ENCODE data around the gene GANC.
A peak's percentile ranks its signal among the peaks of the same experiment; 100 is the strongest.
"Not testable (repeated sequence)": the region's sequence is repeated elsewhere in the genome, so short reads cannot be mapped to it uniquely, and the experiment has no call there.

The GANC gene, protein sequence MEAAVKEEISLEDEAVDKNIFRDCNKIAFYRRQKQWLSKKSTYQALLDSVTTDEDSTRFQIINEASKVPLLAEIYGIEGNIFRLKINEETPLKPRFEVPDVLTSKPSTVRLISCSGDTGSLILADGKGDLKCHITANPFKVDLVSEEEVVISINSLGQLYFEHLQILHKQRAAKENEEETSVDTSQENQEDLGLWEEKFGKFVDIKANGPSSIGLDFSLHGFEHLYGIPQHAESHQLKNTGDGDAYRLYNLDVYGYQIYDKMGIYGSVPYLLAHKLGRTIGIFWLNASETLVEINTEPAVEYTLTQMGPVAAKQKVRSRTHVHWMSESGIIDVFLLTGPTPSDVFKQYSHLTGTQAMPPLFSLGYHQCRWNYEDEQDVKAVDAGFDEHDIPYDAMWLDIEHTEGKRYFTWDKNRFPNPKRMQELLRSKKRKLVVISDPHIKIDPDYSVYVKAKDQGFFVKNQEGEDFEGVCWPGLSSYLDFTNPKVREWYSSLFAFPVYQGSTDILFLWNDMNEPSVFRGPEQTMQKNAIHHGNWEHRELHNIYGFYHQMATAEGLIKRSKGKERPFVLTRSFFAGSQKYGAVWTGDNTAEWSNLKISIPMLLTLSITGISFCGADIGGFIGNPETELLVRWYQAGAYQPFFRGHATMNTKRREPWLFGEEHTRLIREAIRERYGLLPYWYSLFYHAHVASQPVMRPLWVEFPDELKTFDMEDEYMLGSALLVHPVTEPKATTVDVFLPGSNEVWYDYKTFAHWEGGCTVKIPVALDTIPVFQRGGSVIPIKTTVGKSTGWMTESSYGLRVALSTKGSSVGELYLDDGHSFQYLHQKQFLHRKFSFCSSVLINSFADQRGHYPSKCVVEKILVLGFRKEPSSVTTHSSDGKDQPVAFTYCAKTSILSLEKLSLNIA (N-terminal part only)

DNA sequence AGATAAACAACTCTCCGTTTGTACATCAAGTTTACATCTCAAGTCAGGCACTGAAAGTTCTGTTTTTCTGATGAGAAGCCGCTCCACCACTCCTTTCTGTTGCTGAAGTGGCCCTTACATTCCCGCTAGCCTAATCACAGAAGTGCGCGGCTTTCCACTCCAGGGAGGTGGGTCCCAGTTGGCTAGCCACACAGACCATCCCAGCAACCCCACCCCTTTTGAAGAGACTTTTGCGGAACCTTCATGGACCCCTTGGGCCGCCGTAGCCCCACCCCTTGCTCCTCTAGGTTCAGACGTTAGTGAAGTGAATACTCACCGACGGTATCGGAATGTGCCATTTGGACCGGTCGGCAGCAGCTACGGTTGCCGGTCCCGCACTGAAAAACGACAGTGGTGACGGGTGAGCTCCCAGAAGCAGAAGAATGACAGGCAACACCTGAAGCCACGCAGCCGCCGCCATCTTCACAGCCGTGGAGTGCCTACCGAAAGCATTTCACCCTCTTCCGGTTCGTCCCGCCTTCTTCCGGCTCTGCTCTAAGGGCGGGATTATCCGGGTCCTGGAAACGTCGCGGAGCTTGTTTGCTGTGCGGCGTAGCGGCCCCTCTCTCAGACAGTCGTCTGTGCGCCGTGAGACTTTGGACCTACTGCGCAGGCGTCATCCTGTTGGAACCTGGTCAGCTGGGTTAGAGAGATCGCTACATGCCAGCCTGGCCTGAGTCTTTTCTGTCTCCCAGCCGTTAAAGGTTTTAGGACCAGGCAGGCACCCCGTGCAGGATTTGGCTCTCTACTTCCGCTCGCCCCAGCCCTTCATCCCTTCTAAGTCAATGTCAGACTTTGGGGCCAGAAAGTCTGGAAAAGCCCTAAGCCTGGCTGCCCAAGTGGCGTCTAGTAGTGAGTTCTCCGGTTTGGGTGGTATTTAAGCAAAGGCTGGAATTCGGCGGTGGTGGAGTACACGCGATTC is at the start of gene GANC, which contains the start of gene TMEM87A:
TSS of gene GANC (plus strand) at position 263 of the 961 bp plus-strand sequence. CDS start 1,281 bp downstream, outside the sequence.
TSS of gene TMEM87A (minus strand) at position 495 of the 961 bp plus-strand sequence. CDS start at position 460, 35 bp downstream.
- peak; percentile 99 for DNase-seq

DNA sequence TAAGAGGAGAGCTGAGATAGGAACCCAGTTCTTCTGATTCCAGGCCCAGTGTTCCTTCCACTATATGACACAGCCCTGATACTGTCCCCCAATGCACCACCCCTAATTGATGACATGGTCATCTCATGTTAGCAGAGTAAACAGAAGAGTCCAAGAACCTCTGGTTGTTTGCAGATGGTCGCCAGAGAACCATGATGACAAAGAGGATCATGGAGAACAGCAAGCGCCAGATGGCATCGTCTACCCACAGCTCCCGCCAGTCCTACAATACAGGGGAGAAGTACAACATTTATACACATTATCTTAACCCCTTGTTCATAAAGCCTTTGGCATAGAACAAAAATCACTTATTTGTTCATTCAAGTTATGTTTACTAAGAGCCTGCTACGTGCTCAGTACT is 46.4 kb upstream of the GANC start:
- DNase-seq, result no peak

DNA sequence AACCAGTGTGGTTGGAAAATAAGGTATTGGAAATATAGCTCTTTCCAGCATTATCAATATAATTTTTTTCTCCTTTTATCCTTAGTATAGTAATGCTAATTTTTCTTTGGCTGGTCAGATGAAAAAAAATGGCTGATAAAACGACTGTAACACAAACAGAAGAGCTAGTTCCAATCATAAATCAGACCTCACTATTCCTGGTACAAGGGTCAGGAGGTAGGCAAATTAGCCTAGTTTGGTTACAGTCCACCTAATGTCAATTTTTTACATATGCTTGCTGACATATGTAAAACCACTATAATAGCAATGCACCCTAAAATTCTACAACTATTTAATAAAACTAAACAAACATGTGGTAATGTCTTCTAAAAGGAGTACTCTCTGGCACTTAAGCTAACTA is 45.0 kb upstream of the GANC start:
- DNase-seq, result no peak

DNA sequence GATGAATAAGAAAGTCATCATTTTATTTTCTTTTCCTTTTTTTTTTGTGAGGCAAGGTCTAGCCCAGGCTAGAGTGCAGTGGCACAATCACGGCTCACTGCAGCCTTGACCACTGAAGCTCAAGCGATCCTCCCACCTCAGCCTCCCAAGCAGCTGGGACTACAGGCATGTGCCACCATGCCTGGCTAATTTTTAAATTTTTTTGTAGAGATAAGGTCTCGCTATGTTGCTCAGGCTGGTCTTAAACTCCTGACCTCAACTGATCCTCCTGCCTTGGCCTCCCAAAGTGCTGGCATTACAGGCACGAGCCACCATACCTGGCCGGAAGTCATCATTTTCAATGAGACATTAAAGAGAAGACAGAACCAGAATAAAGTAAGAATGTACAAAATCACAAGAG is 44.0 kb upstream of the GANC start:
- DNase-seq, result not testable (repeated sequence)

DNA sequence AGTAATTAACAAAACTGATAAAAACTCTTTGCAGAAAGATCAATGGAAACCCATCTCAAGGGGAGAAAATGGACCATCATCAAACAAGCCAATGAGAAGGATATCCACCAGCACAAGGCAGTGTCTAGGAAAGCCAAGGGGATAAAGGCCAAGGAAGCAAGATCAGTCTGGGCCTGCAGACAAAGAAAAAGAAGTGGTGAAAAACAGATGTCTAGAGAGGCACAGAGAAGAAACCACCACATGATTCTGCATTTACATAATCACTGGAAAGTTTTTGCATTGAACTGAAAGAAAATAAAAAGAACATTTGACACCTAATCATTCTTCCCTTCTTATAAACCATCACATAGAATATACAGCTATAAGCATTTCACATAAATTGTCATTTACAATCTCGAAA is 41.9 kb upstream of the GANC start:
- DNase-seq, result no peak

DNA sequence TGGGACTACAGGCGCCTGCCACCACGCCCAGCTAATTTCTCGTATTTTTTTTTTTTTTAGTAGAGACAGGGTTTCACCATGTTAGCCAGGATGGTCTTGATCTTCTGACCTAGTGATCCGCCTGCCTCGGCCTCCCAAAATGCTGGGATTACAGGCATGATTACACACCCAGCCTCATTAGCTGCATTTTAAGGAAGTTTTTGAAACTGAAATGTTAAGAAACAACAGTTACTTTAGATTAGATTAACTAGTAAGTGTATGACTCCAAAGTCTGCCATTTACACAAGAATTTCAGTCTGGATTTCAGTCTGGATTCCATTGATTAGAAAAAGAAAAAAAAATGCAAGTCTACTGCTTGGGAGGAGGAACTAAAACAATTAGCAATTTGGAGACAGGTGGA is 40.4 kb upstream of the GANC start:
- no peak for DNase-seq

DNA sequence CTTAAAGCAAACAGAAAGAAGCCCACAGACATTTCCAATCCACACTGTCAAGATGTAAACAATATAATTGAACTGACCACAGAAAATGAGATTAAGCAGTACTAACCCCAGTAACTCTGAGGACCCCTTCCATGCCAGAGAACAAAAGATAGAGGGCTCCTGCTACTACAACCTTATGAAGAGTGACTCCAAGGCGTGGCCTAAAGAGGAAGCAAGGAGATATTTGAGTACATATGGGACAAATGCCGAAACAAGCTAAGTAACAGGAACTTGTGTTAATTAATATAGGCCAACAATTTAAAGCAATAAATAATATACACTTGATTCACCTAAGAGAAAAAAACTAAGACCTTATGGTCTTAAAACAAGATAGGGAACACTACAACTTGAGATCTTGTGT is 39.9 kb upstream of the GANC start:
- DNase-seq, result no peak

DNA sequence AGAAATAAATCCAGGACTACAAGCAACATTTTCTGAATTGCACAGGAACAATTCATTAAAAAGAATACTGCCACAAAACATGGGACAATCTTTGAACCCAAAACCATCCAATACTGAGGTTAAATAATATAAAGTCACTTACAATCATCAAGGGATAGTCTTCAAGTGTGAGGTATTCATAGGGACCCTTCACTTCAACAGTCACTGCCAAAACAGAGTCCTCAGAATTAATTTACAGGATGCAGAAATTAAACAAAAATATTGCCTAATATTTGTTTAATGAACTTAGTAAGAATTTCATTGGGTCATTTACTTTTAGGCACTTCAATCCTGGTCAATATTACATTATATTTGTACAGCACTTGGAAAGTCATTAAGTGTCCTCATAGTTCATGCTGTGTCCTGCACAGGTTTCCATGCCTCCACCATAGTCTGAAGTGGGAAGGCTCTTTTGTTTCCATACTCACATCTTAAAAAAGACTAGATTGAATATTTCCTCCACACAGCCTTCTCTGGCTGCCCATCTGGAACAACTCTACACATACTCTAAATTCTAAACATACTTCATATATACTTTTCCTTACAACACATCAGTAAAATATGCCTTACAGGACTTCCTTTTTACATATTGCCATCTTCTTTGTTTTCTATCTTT is 33.3 kb upstream of the GANC start:
- no peak for DNase-seq

DNA sequence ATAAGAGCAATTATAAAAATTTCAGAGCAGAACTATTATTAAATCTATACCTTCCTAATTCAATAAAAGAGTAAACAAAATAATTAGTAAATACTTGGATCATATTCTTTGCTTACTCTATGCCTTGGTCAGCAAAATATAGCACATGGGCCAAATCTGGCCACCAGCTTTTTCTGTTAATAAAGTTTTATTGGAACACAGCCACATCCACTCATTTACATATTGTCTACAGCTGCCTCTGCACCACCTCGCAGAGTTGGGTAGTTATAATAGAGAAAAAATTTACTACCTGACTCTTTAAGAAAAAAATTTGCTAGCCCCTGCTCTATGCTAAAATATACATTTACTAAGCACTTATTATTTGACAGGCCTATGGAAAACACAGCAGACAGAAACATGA is 32.2 kb upstream of the GANC start:
- DNase-seq, result no peak

DNA sequence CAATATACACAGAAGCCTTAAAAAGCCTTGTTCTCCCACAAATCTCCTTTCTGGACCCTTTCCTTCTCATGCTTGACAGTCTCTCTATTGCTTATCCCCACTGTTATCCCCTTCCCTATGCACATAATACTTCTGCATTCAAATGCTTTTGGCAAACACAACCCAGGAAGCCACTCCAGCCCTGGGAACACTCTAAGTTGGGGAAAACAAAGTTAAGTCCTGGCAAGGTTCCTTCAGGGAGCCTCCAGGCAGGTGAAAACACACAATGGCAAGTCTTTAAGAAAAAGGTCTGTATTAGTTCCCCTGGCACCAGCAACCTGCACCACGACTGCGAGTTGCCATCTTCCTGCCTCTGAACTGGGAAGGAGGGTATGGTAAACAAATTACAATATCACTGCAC is 19.7 kb upstream of the GANC start:
- DNase-seq, result no peak

DNA sequence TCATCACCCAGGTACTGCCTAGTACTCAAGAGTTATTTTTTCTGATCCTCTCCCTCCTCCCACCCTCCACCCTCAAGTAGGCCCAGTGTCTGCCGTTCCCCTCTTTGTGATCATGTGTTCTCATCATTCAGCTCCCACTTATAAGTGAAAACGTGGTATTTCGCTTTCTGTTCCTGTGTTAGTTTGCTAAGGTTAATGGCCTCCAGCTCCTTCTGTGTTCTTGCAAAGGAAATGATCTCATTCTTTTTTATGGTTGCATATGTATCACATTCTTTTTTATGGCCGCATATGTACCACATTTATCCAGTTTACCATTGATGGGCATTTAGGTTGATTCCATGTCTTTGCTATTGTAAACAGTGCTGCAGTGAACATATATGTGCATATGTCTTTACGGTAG is 8.2 kb upstream of the GANC start:
- DNase-seq, result no peak

DNA sequence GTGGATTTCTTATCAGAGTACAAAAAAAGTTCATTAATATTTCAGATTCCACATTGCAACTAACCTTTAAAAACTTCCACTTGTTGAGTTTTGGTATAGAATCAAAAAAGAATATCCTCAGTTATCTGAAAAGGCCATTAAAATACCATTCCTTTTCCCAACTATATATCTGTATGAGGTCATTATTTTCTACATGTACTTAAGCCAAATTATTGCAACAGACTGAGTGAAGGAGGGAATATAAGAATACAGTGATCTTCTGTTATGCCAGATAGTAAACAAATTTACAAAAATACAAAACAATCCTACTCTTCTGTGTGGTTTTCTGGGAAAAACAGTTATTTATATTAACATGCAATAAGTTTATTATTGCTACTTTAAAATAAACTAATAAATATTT is 5.7 kb upstream of the GANC start:
- no peak for DNase-seq

DNA sequence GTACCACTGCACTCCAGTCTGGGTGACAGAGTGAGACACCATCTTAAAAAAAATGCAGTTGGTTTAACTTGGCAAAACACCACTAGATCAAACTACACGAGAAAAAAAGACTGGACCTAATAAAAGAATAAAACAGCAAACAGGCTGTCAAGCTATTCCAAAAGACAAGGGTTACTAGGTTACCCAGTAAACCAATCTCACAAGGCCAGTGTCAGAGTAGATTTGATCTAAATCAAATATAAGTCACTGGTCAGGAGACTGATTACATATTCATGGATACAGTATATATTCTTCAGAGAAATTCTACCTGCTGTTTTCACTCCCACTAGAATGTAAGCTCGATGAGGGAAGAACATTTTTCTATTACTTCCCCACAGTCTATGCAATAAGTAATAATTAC is 2.5 kb upstream of the GANC start:
- DNase-seq, result no peak

DNA sequence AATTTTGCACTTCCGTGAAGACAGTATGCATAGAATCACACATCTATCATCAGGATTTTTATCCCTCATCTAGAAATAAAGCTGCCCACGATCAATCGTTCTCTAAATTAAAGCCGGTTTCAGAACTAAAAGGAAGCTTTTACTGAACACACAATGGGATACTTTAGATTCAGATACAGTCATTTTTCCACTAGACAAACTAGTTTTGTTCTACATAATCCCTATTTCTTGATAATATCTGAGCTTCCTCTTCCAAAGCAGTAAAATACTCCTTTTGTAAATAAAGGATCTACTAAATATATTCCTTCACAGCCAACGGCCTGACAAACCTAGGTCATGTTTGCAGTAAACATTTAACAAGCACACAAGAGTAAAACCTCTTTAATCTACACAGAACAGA is 2.0 kb upstream of the GANC start:
- no peak for DNase-seq

DNA sequence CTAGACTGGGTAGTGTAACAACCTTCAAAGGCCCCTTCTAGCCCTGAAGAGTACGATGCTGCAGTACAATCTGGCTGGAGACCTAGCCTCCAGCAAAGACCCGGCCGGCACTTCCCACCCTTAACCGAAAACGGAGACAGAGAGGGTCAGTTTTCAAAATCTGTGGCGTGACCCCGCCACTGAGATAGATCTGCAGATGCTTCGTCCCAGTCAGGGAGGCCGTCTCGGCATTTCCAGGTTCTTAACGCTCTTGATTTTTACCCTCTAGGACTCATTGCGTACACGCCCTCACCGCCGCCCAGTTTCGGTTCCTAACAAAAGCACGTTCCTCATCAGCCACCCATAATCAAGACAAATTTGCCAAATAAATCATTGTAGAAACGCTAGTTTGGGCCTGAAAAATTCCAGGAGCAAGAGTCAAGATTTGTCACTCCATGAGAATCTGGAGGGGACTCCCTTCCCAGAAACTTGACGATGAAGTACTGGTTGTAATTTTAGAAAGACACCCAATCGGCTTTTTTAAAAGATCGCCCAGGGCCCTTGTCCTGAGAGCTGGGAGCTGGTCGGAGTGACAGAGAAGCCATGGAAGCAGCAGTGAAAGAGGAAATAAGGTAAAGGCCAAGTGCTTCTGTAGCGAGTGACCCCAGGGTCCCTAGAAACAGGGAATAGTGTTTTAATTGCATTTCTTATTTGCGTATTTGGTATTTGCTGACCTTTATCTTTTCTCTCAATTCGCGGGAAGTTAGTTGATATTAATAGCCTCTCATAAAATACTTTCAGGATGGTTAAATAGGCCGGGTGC is 1.1 kb downstream of the GANC start:
- DNase-seq, result peak; percentile 86

DNA sequence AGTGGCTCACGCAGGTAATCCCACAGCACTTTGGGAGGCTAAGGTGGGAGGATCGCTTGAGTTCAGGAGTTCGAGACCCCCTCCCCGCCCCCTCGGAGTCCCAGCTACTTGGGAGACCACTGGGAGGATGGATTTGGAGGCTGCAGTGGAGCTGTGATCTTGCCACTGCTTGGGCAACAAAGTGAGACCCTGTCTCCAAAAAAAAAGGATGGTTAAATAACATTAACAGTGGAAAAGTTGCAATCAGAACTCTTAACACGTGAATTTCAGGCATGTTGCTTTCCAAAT is 1.6 kb downstream of the GANC start:
- DNase-seq, result no peak

DNA sequence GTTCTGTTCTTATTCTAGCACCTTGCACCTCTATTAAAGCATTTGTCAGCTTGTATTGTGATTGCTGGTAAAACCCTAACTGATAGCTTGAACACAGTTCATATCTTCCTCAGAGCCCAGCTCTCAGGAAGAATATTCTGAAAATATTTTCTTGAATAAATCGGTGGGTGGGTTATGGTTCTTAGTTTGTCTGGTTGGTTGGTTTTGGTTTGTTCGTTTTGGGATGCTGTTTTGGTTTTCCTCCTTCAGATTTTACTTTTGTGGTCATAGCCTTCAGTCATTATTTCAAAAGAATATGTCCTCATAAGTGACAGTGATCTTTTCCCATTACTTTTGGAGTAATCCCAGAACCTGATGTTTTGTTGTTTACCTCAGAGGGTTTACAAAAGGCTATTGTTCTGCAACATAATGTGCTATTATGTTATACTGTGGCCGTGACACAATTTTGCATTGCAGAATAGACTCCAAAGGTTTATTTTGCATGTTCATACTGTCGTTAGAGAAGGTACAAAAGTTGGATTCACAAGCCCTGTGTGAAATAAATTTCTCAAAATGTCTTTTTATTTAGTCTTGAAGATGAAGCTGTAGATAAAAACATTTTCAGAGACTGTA is 2.9 kb downstream of the GANC start:
- DNase-seq, result peak; percentile 30

DNA sequence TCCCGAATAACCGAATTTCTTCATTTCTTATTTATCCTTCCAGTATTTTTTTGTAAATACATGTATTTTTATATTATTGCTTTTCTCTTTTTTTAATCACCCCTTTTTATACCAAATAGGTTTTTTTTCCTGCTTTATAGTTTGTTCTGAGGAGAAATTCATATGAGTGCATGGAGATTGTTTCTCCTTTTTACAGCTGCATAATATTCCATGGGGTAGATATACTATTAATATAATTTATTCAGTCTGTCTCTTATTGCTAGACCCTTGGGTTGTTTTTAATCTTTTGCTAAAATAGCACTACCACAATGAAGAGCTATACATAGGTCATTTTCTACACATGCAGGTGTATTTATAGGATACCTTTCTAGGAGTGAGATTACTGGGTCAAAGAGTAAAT is 3.8 kb downstream of the GANC start:
- no peak for DNase-seq

DNA sequence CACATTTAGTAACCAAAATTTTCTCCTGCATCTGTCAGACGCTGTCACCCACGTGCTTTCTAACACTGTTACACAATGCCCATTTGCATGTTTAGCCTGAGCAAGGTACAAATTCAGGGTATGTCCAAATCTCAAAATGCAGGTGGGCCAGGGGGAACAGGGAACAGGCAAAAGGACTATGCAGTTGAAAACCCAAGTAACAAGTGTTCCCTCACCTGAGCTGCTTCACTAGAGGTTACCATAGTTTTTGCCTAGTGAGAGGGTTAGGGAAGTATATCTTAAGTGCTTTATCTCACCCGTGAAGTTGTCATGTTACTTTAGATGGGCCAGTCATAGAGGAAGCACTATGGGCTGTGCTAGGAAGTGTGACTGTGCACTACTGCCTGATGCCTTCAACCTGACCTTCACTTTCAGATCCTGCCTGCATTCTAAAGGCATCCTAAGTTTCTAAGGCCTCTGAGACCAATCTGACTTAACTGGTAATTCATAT is 6.3 kb downstream of the GANC start:
- peak; percentile 56 for DNase-seq

DNA sequence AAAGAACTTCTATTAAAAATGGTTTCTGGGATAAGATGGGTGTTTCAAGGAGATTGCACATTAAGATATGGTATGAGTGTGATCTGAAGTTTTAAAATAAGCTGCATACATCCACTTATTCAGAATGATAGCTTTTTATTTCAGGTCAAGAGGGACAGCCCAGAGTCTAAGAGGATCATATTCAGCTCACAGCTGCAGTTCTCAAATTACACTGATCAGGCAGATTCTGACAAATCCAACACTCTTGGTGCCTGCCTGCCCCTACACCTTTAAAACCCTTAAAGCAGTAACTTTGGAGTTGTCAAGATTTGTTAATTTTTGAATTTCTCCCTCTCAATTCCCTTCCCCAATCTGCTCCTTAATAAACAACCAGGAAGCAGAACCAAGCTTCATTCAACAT is 9.3 kb downstream of the GANC start:
- DNase-seq, result no peak

DNA sequence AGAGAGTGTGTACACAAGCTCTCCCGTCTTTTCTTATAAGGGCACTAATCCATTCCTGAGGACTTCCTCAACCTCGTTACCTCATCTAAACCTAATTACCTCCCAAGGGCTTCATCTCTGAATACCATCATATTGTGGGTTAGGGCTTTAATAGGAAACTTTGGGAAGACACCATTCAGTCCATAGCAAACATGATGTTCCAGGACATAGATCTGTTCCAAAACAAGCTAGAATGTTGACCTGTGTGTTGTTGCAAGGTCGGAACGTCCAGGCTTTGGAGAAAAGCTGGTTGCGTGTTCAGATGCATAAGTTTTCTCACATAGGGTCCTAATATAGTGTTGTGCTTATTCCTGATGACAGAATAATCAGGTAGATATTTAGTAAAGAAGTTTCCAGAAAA is 9.9 kb downstream of the GANC start:
- DNase-seq, result no peak
